Spleen (tissue), 11 donors: ENCODE measurements around the gene PRKCH. TPM values are rescaled to one million over a fixed set of nuclear protein-coding genes. Genes with fewer than 3 reads are reported as not detected.

ENCODE experiments used
- DNase-seq: peaks from one replicate; pipeline ENCODE4 v3.0.0-alpha.2; 2020
- H3K27ac ChIP-seq, 8 donors: fragments of 200-600 bp; sonication (generic) in 7 of 8; 1 replicate in 4 of 8; 2 replicates in 4 of 8; pipeline versions ENCODE4 v1.5.0 to v1.8.0; 2016 to 2021; ENCODE audit warnings: inconsistent platforms in 4 of 8, mild to moderate bottlenecking in 4 of 8, moderate library complexity in 1 of 8
- H3K27me3 ChIP-seq, 7 donors: fragments of 200-600 bp; sonication (generic) in 6 of 7; replicated peaks in 1 of 7; 1 replicate in 4 of 7; 2 replicates in 3 of 7; pipeline versions ENCODE4 v1.5.0 to v1.8.0; 2016 to 2021; ENCODE audit warnings: inconsistent platforms in 3 of 7, mild to moderate bottlenecking in 1 of 7
- H3K36me3 ChIP-seq, 6 donors: fragments of 200-600 bp; sonication (generic) in 5 of 6; 1 replicate in 4 of 6; 2 replicates in 2 of 6; pipeline versions ENCODE4 v1.5.0 to v1.8.0; 2016 to 2021; ENCODE audit warnings: inconsistent platforms in 2 of 6
- H3K4me1 ChIP-seq, 6 donors: fragments of 200-600 bp; sonication (generic) in 5 of 6; 1 replicate in 3 of 6; 2 replicates in 3 of 6; pipeline versions ENCODE4 v1.5.0 to v1.8.0; 2016 to 2021; ENCODE audit warnings: inconsistent platforms in 3 of 6
- H3K4me3 ChIP-seq, 8 donors: fragments of 200-600 bp; sonication (generic) in 7 of 8; 1 replicate in 4 of 8; 2 replicates in 4 of 8; pipeline versions ENCODE4 v1.5.0 to v1.8.0; 2016 to 2021; ENCODE audit warnings: inconsistent platforms in 4 of 8, mild to moderate bottlenecking in 4 of 8, moderate library complexity in 2 of 8
- H3K9me3 ChIP-seq, 8 donors: fragments of 200-600 bp; sonication (generic) in 7 of 8; 1 replicate in 4 of 8; 2 replicates in 4 of 8; pipeline versions ENCODE4 v1.5.0 to v1.8.0; 2016 to 2021; ENCODE audit warnings: inconsistent platforms in 4 of 8
- POLR2A ChIP-seq, 3 donors: fragments of 450-650 bp; IDR thresholded peaks; one replicate each; pipeline ENCODE4 v1.5.1; 2017; ENCODE audit warnings: antibody characterized with exemption in 3 of 3, mild to moderate bottlenecking in 1 of 3
- POLR2AphosphoS5 ChIP-seq, 3 donors: sonication (generic); formaldehyde crosslinking; IDR thresholded peaks; one replicate each; pipeline ENCODE4 v1.5.1; 2017; ENCODE audit warnings: antibody characterized with exemption in 3 of 3
- WGBS, 5 donors: extraction: QIAGEN DNeasy Blood & Tissue Kit in 3 of 5; methylation state at CpG; one replicate each; pipeline versions ENCODE4 v1.1.5 to v1.1.7; 2013 to 2018; 5-methylcytosine and 5-hydroxymethylcytosine counted together
- intact Hi-C: fragments of 100-400 bp; cut with DNase I; formaldehyde crosslinking; loops from one replicate; pipeline ENCODE4 v1.15.0; 2023; ENCODE audit warnings: low total_unique reads
- polyA plus RNA-seq, 3 donors: library from polyadenylated mRNA; stranded (reverse); fragments of 200-250 nt; gene quantifications; one replicate each; pipeline ENCODE4 v1.2.1, GENCODE V29; 2013
- total RNA-seq, 7 donors: library from RNA; depleted of rRNA in 3 of 7; stranded (reverse); fragments of >200 nt in 3 of 7; fragmentation: NEBNext Ultra II Directional in 4 of 7; extraction: Animal tissue kit (Norgen Biotek cat#: 25700) in 4 of 7; gene quantifications; one replicate each; pipeline versions ENCODE4 v1.1.0 to v1.2.1, GENCODE V29; 2016 to 2021
- TF ChIP-seq, protein P1 (sequence below), 11 experiments: fragments of 200-600 bp in 7 of 11; fragments of 450-650 bp in 4 of 11; sonication (generic) in 4 of 11; IDR thresholded peaks in 8 of 11; conservative IDR thresholded peaks in 3 of 11; 1 replicate in 7 of 11; 2 replicates in 4 of 11; pipeline versions ENCODE4 v1.4.0 to v1.8.0; 2016 to 2021; ENCODE audit warnings: antibody characterized with exemption in 11 of 11, inconsistent platforms in 4 of 11, mild to moderate bottlenecking in 1 of 11
- donor health status: healthy with polysubstance abuse.
- donor health status: DM: no; HTN: no; CAD: no; lungs with moderate emphysema.
- donor health status: DM: no; HTN: no; CAD: no.
- donor health status: Bipolar disorder and iron deficiency.
- donor health status: healthy.
- donor health status: DM: no; HTN: no; CAD: no.
- donor health status: DM: yes; HTN: yes; CAD: no.

Gene PRKCH
- total and polyA plus RNA-seq, 10 donors: 10.0 to 184 (median 105) TPM

DNA sequence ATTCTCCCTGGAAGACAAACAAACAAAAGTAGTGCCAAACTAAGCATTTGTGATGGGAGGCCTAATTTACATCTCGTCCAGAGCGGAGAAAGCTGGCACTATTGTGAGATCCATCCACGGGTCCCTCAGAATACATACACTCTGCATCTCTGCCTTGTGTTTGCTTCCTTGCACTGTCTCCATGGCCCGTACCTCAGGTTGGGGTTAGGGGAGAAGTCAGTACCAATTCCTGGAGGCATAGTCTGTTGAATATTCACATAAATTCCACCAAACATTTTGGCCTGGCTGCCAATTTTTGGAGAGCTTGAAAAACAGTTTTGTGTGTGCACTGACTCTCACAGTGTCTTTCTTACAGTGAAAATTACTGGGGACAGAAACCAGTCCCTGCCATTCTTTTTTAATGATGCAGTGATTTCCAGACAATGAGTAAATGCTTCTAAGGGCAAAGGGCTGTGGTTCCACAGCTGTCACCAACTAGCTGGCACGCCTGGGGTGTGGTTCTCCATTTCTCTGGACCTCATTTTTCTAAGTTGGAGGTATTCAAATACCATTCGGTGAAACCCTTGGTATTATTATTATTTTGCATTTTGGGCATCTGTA, 254.3 kb downstream of the PRKCH start:
- 89 to 93% (median 91%) methylated on average over 6 of the region's 6 CpGs for WGBS, 5 donors
- intact Hi-C loops: no loop called here
- TF ChIP-seq, protein P1, sequence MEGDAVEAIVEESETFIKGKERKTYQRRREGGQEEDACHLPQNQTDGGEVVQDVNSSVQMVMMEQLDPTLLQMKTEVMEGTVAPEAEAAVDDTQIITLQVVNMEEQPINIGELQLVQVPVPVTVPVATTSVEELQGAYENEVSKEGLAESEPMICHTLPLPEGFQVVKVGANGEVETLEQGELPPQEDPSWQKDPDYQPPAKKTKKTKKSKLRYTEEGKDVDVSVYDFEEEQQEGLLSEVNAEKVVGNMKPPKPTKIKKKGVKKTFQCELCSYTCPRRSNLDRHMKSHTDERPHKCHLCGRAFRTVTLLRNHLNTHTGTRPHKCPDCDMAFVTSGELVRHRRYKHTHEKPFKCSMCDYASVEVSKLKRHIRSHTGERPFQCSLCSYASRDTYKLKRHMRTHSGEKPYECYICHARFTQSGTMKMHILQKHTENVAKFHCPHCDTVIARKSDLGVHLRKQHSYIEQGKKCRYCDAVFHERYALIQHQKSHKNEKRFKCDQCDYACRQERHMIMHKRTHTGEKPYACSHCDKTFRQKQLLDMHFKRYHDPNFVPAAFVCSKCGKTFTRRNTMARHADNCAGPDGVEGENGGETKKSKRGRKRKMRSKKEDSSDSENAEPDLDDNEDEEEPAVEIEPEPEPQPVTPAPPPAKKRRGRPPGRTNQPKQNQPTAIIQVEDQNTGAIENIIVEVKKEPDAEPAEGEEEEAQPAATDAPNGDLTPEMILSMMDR (IDR thresholded peaks at IDR 0.05 in 8 of 11, conservative IDR thresholded peaks at IDR 0.05 in 3 of 11): no peak
- no peak for TF ChIP-seq POLR2AphosphoS5 (IDR thresholded peaks at IDR 0.05)
- TF ChIP-seq POLR2A (IDR thresholded peaks at IDR 0.05): no peak

DNA sequence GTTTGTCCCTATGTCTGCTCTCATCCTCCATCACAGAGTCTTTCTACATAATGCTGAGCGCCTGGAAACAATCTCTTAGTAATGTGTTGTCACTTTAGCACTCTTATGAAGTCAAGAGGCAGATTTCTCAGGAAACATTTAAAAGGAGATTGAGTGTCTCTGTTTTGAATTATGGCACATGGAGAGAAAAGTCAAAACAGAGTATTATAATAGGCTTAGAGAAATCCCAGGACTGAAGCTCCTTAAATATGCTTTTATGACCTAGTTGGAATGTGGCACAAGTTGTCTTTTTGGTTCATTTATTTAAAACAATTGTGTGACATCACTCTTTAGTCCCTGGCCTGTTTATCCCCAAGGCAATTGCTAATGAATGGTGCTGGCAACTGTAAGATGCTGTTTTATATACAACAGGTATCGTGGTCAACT, 256.1 kb downstream of the PRKCH start:
- no peak for TF ChIP-seq POLR2AphosphoS5 (IDR thresholded peaks at IDR 0.05)
- TF ChIP-seq, protein P1 (IDR thresholded peaks at IDR 0.05 in 8 of 11, conservative IDR thresholded peaks at IDR 0.05 in 3 of 11): no peak
- TF ChIP-seq POLR2A (IDR thresholded peaks at IDR 0.05): no peak
- H3K4me3 ChIP-seq: no peak overlapping the region
- intact Hi-C loops: no loop called here
- H3K4me1 ChIP-seq: peaks cover 0 to 13% (median 4%) of the 10 kb centered on the region in 6 donors
- no peaks in the 10 kb centered on the region for H3K27me3 ChIP-seq
- no peaks in the 10 kb centered on the region for H3K36me3 ChIP-seq
- 86 to 94% (median 93%) methylated on average over 2 of the region's 2 CpGs for whole genome bisulfite sequencing, 5 donors
- H3K27ac ChIP-seq: no peak overlapping the region
- DNase-seq: no peak
- no peaks in the 10 kb centered on the region for H3K9me3 ChIP-seq

More for the DNA sequence above, 254.3 kb downstream of the PRKCH start:
- no peaks in the 10 kb centered on the region for H3K27me3 ChIP-seq
- no peak overlapping the region for H3K4me3 ChIP-seq
- H3K36me3 ChIP-seq: no peaks in the 10 kb centered on the region
- H3K27ac ChIP-seq: no peak overlapping the region
- DNase-seq: no peak
- H3K4me1 ChIP-seq: peaks cover 3 to 32% (median 13%) of the 10 kb centered on the region in 6 donors
- no peaks in the 10 kb centered on the region for H3K9me3 ChIP-seq

DNA sequence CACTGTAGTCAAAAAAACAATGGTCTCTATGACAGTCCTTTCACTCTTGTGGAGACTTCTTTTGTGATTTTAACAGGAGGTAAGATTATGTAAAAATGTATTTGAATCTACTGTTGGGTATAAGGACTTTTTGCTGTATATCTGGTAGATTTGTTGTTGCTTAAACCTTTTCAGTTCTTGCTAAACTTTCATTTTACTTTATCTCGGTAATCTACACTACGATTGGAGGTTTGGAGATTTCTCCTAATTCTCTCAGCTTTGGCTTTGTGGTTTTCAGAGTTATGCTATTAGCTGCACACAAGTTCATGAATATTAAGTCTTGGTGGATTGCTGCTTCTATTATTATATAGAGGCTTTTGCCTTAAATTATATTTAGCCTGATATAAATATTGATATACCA, 257.4 kb downstream of the PRKCH start:
- 28 to 49% (median 37%) methylated on average over 2 of the region's 2 CpGs for WGBS, 5 donors
- Histone ChIP-seq H3K4me1 (peaks cover 0 to 7% (median 2%) of the 10 kb centered on the region in 6 donors), H3K27ac (no peak overlapping the region), H3K36me3 (no peaks in the 10 kb centered on the region), H3K4me3 (no peak overlapping the region), H3K27me3 (no peaks in the 10 kb centered on the region), H3K9me3 (no peaks in the 10 kb centered on the region)
- TF ChIP-seq, protein P1 (IDR thresholded peaks at IDR 0.05 in 8 of 11, conservative IDR thresholded peaks at IDR 0.05 in 3 of 11): no peak
- TF ChIP-seq POLR2AphosphoS5 (IDR thresholded peaks at IDR 0.05) (no peak), POLR2A (IDR thresholded peaks at IDR 0.05) (no peak)
- DNase-seq: no peak
- intact Hi-C loops: no loop called here

DNA sequence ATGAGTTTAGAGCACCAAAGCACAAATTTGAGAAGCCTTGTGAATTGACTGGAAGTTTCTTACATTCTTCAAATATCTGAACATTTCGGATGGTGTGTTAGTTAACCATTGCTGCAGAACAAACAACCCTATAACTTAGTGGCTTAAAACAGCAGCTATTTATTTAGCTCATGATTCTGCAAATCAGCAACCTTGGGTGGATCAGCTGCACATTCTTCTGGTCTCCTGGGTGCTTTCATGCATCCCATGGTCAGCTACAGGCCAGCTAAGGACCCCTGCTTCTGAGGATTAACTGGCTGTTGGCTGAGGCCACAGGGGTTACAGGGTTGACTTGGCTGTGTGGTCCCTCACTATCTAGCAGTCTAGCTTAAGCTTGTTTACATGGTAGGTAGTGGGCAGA, 260.0 kb downstream of the PRKCH start:
- WGBS, 5 donors: 85 to 100% (median 98%) methylated on average over 1 of the region's 1 CpG
- H3K27ac ChIP-seq: no peak overlapping the region
- intact Hi-C loops: loop anchor here (10.0 kb wide), 1 partner anchor 133 kb away; no protein-coding TSS in a partner anchor
- H3K9me3 ChIP-seq: no peaks in the 10 kb centered on the region
- no peak overlapping the region for H3K4me3 ChIP-seq
- H3K27me3 ChIP-seq: no peaks in the 10 kb centered on the region
- H3K36me3 ChIP-seq: no peaks in the 10 kb centered on the region
- no peak for DNase-seq
- peaks cover 0 to 16% (median 8%) of the 10 kb centered on the region in 6 donors for H3K4me1 ChIP-seq
- TF ChIP-seq POLR2A (IDR thresholded peaks at IDR 0.05) (no peak), POLR2AphosphoS5 (IDR thresholded peaks at IDR 0.05) (no peak)
- TF ChIP-seq, protein P1 (IDR thresholded peaks at IDR 0.05 in 8 of 11, conservative IDR thresholded peaks at IDR 0.05 in 3 of 11): no peak
